HG03575 (cell line): Measurements from ENCODE around the gene TOM1L2.

Experiments used
- ATAC-seq: cut with Tn5 transposase; IDR thresholded peaks from one replicate; pipeline ENCODE4 v1.9.1; 2021; ENCODE audit not compliant: unreplicated experiment, insufficient number of reproducible peaks, low FRiP score; ENCODE audit errors: extremely low read depth

The TOM1L2 gene

DNA sequence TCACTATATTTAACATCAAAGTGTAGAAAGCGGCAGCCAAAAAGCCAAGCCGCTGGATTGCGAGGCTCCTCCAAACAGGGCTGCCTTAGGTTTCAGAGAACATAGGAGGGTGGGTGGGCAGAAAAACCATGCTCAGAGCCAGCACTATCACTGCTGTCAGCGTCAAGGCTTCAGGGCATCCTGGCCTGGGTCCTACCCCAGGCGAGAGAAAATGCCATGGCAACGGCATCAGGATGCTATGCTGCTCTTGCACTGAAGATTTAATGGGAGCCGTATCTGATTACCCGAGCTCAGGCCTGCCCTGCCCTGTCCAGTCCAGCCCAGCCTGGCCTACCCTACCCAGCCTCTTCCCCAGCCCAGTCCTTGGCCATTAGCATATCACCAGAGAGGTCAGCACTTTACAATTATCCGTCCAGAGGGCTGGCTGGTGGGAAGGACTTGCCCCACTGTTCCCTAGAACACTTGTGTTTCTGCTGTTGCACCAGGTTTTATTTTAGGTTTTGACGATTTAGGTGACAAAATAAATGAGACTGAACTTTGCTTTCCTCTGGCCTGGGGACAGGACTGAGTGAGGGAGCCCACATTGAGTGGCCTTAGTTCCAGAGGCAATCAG is 61.1 kb downstream of the TOM1L2 start:
- ATAC-seq = no peak

DNA sequence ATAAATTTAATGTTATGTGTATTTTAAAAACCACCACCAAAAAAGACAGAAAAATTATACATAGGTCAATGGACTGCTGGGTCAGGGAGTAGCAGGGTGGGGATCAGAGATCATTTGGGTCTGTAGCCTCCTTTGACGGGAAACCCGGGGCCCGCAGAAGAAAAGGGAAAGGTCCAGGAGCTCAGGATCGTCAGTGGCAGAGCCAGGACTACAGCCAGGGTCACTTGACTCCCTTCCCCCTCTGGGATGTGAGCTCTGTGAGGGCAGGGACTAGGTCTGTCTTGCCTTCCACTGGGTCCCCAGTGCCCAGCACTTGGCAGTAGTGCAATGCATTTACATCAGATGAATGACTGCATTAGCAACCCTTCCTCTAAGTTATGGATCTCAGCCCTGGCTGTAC is 62.1 kb downstream of the TOM1L2 start:
- no peak for ATAC-seq

DNA sequence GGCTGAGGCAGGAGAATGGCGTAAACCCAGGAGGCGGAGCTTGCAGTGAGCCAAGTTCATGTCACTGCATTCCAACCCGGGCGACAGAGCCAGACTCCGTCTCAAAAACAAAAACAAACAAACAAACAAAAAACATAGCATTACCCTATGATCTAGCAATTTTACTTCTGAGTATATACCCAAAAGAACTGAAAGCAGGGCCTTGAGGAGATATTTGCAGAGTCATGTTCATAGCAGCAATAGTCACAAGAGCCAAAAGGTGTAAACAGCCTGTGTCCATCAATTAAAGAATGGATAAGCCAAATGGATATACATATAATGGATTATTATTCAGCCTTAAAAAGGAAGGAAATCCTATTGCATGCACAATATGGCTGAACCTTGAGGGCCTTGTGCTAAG is 63.1 kb downstream of the TOM1L2 start:
- no peak for ATAC-seq

GRCh38 chr17:17907469-17907868 is 64.7 kb downstream of the TOM1L2 start:
- ATAC-seq = no peak

- ATAC-seq = no peak
Observed at GRCh38 chr17:17906418-17907215, 65.6 kb downstream of the TOM1L2 start.

GRCh38 chr17:17905036-17905320 is 67.2 kb downstream of the TOM1L2 start:
- no peak for ATAC-seq

DNA sequence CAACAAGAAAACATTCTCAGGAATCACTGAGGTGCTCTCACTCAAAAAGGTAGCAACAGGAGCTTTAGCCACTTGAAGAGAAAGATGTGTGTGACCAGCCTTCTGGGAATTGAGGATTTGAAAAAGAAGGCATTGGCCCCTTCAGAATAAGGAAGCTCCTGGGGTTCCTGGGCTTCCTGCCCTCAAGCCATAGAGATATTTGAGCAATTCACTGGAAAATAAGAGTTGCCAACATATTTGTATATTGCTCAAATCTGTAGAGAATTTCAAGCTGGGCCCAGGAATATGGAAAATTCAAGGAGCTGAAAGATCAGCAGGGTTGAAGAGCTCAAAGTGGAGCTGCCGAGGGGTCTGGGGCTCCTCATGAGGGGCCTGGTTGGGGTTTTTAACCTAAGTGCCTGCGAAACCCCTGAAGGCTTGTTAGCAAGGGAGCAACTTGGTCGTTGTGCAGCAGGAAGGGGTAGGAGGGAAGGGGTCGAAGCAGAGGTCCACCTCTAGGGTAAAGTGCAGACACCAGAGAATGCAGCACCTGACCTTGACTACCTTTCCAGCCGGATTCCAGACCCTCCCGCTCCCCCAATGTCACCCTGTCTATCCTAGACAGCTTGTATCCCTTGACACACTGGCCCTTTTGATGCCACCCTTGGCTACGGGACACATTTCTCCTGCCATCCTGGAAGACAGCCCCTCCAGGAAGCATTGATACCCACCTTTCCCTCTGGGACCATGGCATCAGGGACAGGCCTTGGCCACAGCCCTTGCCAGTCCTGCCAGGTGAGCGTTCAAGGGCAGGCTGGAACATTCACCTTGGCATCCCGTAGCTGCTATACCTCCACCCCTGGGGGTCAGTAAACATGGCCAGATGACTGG is 67.8 kb downstream of the TOM1L2 start:
- ATAC-seq = no peak

GRCh38 chr17:17902877-17903276 is 69.3 kb downstream of the TOM1L2 start:
- no peak for ATAC-seq

- no peak for ATAC-seq
Observed at GRCh38 chr17:17902376-17902775, 69.8 kb downstream of the TOM1L2 start.

DNA sequence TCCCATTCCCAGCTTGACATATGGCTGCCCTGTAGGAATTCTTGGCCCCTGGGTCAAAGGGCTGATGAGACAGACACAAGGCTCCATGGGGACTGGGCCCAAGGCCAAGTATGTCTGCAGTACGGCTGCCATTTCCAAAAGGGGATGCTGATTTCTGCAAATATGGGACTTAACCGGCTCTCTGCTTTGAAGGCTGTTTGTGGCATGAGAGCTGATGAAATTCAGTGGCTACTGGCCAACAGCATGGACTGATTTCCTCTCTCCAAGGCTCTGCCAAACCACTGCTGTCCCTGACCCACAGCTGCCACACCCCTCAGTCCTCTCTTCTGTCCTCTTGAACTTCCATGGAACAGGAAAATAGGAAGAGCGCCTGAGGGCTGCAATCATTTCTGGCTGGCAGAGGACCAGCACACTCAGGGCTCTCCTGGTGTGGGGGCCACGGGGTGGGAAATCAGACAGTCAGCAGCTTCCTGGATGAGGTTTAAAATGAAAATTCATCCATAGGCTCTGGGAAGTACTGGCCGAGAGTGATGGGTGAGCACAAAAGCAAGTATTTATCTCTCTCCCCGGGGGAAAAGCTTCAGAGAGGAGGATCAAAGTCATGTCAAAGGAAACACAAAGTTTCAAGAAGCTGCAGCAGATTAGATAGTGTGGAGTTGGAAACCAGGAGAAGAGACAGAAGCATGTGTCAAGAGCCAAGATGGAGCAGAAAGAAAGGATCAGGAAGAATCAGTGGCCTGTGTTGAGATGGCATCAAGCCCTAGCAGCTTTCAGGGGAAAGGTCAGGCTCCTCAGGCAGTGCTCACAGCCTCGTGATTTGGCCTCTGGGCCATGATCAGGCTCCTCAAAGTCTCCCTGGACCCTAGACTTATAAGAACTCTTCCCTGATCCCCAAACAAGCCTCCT is 71.3 kb downstream of the TOM1L2 start:
- no peak for ATAC-seq

- no peak for ATAC-seq
Observed at GRCh38 chr17:17899486-17899885, 72.7 kb downstream of the TOM1L2 start.

GRCh38 chr17:17898673-17899072 is 73.5 kb downstream of the TOM1L2 start:
- ATAC-seq = no peak

GRCh38 chr17:17897442-17897841 is 74.8 kb downstream of the TOM1L2 start:
- no peak for ATAC-seq

- ATAC-seq = no peak
Observed at GRCh38 chr17:17896746-17897145, 75.5 kb downstream of the TOM1L2 start.

DNA sequence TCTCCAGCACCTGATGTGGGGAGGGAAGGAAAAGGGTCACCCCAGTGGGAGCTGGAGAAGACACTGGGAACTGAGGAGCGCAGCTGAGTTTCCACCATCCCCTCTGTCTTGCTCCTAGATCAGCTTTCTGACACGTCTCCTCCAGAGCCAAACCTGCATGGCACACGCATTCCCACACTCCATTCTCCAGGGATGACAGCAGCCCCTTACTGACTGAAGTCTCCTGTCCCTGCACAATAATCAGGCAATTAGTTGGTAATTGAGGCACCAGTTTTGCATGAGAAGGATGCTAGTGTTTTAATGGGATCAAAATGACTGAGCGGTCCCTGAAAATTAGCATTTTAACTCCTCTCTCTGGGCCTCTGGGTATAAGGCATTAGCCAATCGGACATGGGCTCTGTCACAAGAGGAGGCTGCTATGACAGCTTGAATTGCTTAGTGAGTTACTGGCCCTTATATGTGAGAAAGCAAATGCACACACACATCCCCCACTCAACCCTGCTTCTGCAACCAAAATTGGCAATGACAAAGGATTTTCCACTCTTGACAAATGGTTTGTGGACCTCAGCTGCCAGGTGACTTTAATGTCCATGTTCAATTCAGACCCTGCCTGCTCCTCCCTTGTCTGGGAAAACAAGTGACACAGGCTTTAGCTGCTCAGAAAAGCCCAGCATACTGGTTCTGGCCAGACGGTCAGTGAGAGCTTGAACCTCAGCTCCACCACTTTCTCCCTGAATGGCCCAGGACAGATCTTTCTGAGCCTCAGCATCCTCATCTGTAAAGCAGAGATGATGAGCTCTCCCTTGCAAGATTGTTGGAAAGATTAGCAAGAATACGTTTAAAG is 78.2 kb downstream of the TOM1L2 start:
- no peak for ATAC-seq

GRCh38 chr17:17892731-17893130 is 79.5 kb downstream of the TOM1L2 start:
- no peak for ATAC-seq

DNA sequence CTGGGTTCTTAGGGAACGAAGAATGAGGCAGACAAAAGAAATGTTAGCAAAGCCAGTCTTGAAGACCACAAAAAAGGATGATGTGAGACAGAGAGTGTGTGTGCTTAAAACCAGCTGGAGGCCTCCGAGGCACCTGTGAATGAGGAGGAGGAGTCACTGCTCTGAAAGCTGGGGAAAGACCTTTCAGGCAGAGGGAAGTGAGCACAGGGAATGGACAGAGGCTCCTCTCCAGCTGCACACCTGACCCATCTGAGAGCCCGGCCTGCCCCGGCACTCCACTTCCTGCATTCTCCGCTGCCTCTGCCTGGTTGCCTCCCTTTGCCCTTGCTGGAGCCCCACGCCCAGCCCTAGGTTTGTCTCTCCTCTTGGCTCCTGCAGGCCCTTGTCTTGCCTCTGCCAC is 80.2 kb downstream of the TOM1L2 start:
- ATAC-seq = no peak
